Measurements from ENCODE around the gene GATA5.

GRCh38 chr20:62517168-62517567 lies 41.4 kb upstream of the GATA5 start:
- TF ChIP-seq CTCF (IDR thresholded peaks at IDR 0.05; ENCODE audit: low read length) (no peak), EZH2 (IDR thresholded peaks at IDR 0.05; ENCODE audit: borderline replicate concordance, low read length) (no peak)
